ENCODE results near the gene ADK. TPM values are rescaled to one million over a fixed set of nuclear protein-coding genes. Genes with fewer than 3 reads are reported as not detected.

ADK gene
- total and polyA plus RNA-seq, 2 donors from 2014 or later: 33.0 to 38.3 TPM

DNA sequence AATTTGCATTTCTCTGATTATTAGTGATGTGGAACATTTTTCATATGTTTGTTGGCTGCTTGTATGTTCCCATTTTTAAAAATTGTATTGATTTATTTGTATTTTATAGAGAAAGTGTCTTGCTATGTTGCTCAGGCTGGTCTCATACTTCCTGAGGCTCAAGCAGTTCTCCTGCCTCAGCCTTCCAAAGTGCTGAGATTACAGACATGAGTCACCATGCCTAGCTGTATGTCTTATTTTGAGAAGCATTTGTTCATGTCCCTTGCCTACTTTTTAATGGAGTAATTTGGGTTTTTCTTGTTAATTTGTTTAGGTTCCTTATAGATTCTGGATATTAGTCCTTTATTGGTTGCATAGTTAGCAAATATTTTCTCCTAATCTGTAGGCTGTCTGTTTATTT lies 461.2 kb downstream of the ADK start:
- TF ChIP-seq, protein P1, sequence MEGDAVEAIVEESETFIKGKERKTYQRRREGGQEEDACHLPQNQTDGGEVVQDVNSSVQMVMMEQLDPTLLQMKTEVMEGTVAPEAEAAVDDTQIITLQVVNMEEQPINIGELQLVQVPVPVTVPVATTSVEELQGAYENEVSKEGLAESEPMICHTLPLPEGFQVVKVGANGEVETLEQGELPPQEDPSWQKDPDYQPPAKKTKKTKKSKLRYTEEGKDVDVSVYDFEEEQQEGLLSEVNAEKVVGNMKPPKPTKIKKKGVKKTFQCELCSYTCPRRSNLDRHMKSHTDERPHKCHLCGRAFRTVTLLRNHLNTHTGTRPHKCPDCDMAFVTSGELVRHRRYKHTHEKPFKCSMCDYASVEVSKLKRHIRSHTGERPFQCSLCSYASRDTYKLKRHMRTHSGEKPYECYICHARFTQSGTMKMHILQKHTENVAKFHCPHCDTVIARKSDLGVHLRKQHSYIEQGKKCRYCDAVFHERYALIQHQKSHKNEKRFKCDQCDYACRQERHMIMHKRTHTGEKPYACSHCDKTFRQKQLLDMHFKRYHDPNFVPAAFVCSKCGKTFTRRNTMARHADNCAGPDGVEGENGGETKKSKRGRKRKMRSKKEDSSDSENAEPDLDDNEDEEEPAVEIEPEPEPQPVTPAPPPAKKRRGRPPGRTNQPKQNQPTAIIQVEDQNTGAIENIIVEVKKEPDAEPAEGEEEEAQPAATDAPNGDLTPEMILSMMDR (IDR thresholded peaks at IDR 0.05; ENCODE audit: borderline replicate concordance, extremely low read depth, insufficient read depth): no peak
- no peak for DNase-seq
- Histone ChIP-seq H3K27me3 (ENCODE audit: control insufficient read depth, insufficient read depth, low read length) (no peaks in the 10 kb centered on the region), H3K27ac (ENCODE audit: low read depth in 2 of 2, low read length in 2 of 2) (no peak overlapping the region), H3K4me3 (ENCODE audit: low read length in 3 of 3) (no peak overlapping the region), H3K36me3 (ENCODE audit: control insufficient read depth in 2 of 3, insufficient read depth in 3 of 3, low read length in 3 of 3) (no peaks in the 10 kb centered on the region), H3K4me1 (ENCODE audit: control insufficient read depth in 2 of 3, insufficient read depth in 2 of 3, low read depth in 1 of 3, low read length in 3 of 3) (no peaks in the 10 kb centered on the region), H3K9ac (ENCODE audit: low read length in 3 of 3) (no peak overlapping the region), H3K9me3 (ENCODE audit: control insufficient read depth in 2 of 3, insufficient read depth in 1 of 3, low read length in 3 of 3) (no peaks in the 10 kb centered on the region)
- FAIRE-seq: no peak
- intact Hi-C loops (cut with DNase I): no loop called here

DNA sequence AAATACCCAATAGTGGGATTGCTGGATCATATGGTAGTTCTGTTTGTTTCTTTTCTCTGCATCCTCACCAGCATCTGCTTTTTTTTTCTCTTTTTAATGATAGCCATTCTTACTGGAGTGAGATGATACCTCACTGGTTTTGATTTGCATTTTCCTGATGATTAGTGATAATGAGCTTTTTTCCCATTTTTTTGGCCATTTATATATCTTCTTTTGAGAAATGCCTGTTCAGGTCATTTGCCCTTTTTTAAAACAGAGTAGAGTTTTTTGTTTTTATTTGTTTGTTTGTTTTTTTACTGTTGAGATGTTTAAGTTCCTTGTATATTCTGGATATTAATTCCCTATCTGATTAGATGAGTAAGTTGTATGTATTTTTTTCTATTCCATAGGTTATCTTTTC lies 469.6 kb downstream of the ADK start:
- TF ChIP-seq, protein P1 (IDR thresholded peaks at IDR 0.05; ENCODE audit: borderline replicate concordance, extremely low read depth, insufficient read depth): no peak
- no peaks in the 10 kb centered on the region for H3K27me3 ChIP-seq (ENCODE audit: control insufficient read depth, insufficient read depth, low read length)
- H3K27ac ChIP-seq (ENCODE audit: low read depth in 2 of 2, low read length in 2 of 2): no peak overlapping the region
- no peak for FAIRE-seq
- intact Hi-C loops (cut with DNase I): no loop called here
- no peaks in the 10 kb centered on the region for H3K4me1 ChIP-seq (ENCODE audit: control insufficient read depth in 2 of 3, insufficient read depth in 2 of 3, low read depth in 1 of 3, low read length in 3 of 3)
- H3K9ac ChIP-seq (ENCODE audit: low read length in 3 of 3): no peak overlapping the region
- H3K36me3 ChIP-seq (ENCODE audit: control insufficient read depth in 2 of 3, insufficient read depth in 3 of 3, low read length in 3 of 3): no peaks in the 10 kb centered on the region
- H3K4me3 ChIP-seq (ENCODE audit: low read length in 3 of 3): no peak overlapping the region
- no peak for DNase-seq
- peaks cover 0 to 4% (median 0%) of the 10 kb centered on the region in 3 donors for H3K9me3 ChIP-seq (ENCODE audit: control insufficient read depth in 2 of 3, insufficient read depth in 1 of 3, low read length in 3 of 3)

DNA sequence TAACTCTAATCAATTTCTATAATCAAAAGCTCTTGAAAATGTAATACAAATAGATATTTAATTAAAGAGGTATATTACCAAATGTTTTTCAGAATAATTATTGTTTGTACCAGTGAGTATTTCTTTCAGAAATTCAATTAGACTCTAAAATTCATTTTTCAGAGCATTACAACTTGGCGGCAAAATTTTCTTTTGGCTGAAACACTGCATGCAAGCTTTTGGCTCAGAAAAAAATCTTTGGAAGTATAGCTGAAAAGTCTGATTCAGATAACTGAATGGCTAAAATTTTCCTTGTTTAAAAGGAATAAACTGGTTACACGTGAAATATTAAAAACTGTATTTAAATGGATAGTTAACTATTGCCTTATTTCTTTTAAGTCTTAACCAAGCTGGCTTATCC lies 472.8 kb downstream of the ADK start:
- Histone ChIP-seq H3K4me1 (ENCODE audit: control insufficient read depth in 2 of 3, insufficient read depth in 2 of 3, low read depth in 1 of 3, low read length in 3 of 3) (no peaks in the 10 kb centered on the region), H3K9ac (ENCODE audit: low read length in 3 of 3) (no peak overlapping the region), H3K4me3 (ENCODE audit: low read length in 3 of 3) (no peak overlapping the region), H3K9me3 (ENCODE audit: control insufficient read depth in 2 of 3, insufficient read depth in 1 of 3, low read length in 3 of 3) (peaks cover 0 to 4% (median 0%) of the 10 kb centered on the region in 3 donors), H3K36me3 (ENCODE audit: control insufficient read depth in 2 of 3, insufficient read depth in 3 of 3, low read length in 3 of 3) (no peaks in the 10 kb centered on the region), H3K27me3 (ENCODE audit: control insufficient read depth, insufficient read depth, low read length) (no peaks in the 10 kb centered on the region), H3K27ac (ENCODE audit: low read depth in 2 of 2, low read length in 2 of 2) (no peak overlapping the region)
- DNase-seq: no peak
- FAIRE-seq: no peak
- intact Hi-C loops (cut with DNase I): no loop called here
- TF ChIP-seq, protein P1 (IDR thresholded peaks at IDR 0.05; ENCODE audit: borderline replicate concordance, extremely low read depth, insufficient read depth): no peak

DNA sequence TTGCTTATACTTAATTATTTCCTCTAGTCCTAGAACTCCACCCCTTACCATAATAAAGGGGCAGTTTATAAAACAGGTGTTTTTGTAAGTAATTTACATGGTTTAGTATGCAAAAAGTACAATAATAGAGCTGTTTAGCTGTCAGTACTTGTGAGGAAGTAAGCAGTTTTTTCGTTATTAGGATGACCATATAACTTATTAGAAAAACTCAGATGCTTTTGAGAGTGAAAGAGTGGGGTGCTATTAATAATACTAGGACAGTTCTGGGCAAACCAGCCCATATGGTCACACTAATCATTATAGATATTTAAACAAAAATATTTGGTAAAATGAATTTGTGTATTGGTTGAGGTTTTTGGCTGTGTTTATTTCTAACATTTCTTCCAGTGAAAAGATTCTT lies 473.5 kb downstream of the ADK start:
- no peaks in the 10 kb centered on the region for H3K4me1 ChIP-seq (ENCODE audit: control insufficient read depth in 2 of 3, insufficient read depth in 2 of 3, low read depth in 1 of 3, low read length in 3 of 3)
- TF ChIP-seq, protein P1 (IDR thresholded peaks at IDR 0.05; ENCODE audit: borderline replicate concordance, extremely low read depth, insufficient read depth): no peak
- no peak overlapping the region for H3K9ac ChIP-seq (ENCODE audit: low read length in 3 of 3)
- no peak overlapping the region for H3K27ac ChIP-seq (ENCODE audit: low read depth in 2 of 2, low read length in 2 of 2)
- no peaks in the 10 kb centered on the region for H3K27me3 ChIP-seq (ENCODE audit: control insufficient read depth, insufficient read depth, low read length)
- H3K4me3 ChIP-seq (ENCODE audit: low read length in 3 of 3): no peak overlapping the region
- no peaks in the 10 kb centered on the region for H3K36me3 ChIP-seq (ENCODE audit: control insufficient read depth in 2 of 3, insufficient read depth in 3 of 3, low read length in 3 of 3)
- no peak for FAIRE-seq
- intact Hi-C loops (cut with DNase I): no loop called here
- peaks cover 0 to 4% (median 0%) of the 10 kb centered on the region in 3 donors for H3K9me3 ChIP-seq (ENCODE audit: control insufficient read depth in 2 of 3, insufficient read depth in 1 of 3, low read length in 3 of 3)
- DNase-seq: no peak
